COR-L47 (cell line): ENCODE results near the gene GSE1.

Source experiments
- DNase-seq: peaks from one replicate; lab custom pipeline; 2025; lab: John Stamatoyannopoulos, UW

GSE1 gene

DNA sequence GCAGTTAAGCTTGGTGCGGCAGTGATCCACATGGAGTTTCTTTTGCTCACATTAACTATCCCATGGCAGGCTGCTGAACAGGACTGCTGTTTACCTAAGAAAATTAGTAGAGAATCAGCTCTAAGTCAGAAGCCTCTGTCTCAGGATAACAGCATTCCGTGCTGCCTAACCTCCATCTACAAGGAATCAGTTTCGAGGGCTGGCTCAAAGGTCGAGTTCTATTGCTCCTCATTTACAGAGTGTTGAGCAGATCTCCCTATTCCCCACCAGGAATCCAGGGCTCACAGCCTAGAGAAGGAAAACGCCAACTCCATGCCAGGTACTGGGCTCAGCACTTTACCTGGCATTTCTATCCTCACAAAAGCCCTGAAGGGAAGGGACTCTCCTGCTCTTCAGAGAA lies 65.7 kb downstream of the GSE1 start:
- DNase-seq, result no peak

DNA sequence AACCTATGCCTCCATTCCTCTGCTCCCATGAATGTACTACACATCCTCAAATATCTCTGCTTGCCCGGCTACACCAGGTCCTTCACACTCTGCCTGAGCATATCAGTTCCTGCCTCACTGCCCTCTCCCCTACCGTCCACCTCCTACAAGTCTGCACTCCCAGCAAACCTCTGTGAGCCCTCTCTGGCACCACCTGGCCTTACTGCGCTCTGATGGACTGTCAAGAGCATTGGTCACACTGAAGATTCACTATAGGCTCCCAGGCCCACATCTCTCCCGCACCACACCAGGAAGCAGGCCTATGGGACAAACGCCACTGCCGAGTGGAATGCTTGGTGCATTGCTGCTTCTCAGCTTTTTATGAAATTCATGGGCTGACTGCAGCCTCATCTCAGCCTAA lies 66.7 kb downstream of the GSE1 start:
- no peak for DNase-seq

DNA sequence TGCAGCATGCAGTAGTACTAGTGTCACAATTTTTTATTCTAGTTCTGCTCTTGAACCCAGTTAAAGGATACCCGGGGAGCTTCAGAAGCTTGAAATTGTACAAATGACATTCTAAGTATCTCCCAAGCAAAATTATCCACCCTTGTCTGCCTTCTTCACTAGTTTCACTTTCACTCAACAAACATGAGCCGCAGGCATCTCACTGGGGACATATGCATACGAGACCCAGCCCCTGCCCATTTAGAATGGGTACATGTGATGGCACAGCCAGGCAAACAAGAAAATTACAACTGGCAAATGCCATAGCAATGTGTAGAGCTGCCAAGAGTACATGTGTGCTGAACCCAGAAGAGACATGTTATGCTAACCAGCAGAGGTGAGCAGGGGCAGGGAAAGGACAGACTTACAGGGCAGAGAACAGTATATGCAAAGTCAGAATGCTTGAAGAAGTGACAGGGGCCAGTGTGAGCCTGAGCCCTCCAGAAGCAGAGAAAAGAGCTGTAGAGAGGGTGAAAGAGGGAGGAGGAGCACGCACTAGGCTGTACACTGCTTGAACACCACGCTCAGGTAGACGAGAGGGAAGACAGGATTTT lies 67.3 kb downstream of the GSE1 start:
- no peak for DNase-seq

DNA sequence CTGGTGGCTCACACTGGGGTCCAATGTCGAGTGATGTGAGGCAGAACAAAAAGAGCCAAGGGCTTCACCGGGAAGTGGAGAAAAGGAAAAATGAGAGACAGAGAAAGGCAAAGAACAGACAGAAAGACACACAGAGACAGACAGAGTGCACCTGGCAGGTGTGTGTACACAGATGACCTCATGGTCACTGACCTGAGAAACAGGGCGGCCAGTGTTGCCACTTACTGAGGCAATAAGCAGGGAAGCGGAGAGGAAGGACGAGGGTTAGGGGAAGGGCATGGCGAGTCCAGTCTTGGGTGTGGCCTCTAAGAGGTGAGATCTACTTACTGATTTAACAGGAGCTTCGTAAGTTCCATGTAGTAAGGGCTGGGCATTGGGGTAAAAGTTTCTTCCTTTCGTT lies 68.1 kb downstream of the GSE1 start:
- no peak for DNase-seq

DNA sequence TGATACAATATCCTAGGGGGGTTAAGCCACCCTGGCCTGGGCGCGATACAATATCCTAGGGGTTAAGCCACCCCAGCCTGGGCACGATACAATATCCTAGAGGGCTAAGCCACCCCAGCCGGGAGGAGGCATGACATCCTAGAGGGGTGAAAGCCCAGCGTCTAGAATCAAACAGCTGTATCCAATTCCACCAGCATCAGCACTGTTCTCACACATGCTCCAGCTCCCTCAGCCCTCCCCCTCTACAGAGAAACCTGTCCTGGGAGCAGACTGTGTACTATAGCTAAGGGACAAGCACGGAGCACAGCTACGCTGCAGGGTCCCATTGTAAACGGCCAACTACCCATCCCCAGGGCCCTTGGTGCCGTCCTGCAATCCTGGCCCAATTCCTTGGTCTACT lies 69.4 kb downstream of the GSE1 start:
- no peak for DNase-seq

DNA sequence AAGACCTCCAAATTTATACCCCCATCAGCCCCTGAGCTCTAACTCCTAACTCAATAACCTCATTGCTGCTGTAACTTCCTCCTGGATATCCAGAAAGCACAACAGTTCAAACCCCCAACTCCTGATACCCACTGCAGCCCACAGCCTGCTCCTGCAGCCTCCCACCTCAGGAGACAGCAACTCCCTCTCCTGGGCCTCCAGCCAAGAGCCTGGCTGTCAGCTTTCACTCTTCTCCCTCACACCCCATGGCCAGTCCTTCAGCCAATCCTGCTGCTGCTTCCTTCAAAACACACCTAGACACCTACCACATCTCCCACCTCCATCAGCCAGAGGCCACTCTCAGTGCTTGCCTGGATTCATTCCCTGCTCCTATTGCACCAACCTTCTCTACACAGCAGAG lies 70.2 kb downstream of the GSE1 start:
- DNase-seq, result peak; percentile 62

DNA sequence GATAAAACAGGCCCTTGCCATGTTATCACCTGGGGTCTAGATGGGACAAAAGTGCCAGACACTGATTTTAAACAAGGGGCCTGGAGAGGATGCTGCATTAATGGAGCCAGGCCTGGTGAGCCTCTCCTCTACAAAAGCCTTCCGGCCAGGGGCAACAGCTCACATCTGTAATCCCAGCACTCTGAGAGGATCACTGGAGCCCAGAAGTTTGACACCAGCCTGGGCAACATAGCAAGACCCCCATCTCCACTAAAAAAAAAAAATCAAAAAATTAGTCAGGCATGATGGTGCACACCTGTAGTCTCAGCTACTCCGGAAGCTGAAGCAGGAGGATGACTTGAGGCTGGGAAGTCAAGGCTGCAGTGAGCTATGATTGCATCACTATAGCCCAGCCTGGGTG lies 72.1 kb downstream of the GSE1 start:
- no peak for DNase-seq

GRCh38 chr16:85686912-85687591 lies 73.9 kb downstream of the GSE1 start:
- DNase-seq, result peak; percentile 26

DNA sequence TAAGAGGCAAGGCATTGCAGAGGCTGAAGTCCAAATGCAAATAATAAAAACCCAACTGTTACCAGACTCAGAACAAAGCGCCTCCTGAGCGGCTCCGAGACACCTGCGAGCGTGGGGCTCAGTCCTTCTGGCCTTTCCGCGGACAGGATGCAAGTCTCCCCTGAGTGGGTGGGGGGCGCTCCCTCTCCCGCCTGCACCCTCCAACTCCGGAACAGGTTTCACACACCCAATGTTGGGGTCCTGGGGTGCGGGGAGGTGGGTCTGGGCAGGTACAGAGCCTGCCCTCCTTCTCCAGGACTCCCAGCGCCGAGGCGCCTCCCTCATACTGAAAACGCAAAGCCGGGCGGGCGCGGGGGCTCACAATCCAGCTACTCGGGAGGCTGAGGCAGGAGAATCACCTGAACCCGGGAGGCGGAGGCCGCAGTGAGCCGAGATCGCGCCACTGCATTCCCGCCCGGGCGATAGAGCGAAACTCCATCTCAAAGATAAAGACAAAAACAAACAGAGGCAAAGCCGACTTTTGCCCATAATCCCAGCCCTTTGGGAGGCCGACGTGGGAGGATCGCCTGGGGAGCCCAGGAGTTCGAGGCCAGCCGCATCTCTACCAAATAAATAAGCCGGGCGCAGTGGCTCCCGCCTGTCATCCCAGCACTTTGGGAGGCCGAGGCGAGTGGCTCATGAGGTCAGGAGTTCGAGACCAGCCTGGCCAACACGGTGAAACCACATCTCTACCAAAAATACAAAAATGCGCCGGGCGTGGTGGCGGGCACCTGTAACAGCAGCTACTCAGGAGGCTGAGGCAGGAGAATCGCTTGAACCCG lies 74.7 kb downstream of the GSE1 start:
- peak; percentile 13 for DNase-seq

DNA sequence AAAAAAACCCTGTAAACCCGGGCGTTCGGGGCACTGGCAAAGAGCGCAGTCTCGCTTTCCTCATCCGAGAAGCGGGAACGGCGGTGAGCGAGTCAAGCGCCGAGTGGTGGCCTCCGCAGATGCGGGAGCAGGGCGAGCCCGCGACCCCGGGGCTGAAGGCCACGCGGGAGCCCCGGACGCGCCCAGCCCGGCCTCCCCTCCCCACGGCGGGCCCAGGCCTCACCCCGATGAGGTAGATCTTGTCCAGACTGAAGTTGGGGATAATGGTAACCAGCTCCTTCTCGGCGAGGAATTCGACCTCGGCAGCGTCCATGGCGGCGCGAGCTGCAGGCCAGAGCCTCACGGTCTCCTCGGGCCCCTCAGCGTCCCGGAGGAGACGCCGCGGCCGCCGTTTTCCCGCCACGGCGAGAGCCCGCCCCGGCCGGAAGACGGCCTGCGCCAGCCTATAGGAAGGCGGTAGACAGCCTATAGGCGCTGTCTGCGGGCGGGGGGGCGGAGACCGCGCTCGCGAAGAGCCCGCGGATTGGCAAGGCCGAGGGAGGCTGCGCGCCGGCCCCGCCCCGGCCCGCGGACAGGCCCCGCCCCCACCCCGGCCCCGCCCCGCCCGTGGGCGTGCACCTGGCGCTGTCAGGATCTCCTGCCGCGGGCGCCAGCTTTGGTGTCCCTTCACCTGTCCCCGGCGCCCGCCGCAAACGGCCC lies 75.6 kb downstream of the GSE1 start, which contains the start of gene GINS2:
Gene GINS2 (minus strand): TSS at position 369 of the 699 bp plus-strand sequence. CDS start 56 bp downstream, at position 313.
- DNase-seq, result peak; percentile 93

GRCh38 chr16:85689285-85689949 lies 76.3 kb downstream of the GSE1 start:
- DNase-seq, result peak; percentile 79

DNA sequence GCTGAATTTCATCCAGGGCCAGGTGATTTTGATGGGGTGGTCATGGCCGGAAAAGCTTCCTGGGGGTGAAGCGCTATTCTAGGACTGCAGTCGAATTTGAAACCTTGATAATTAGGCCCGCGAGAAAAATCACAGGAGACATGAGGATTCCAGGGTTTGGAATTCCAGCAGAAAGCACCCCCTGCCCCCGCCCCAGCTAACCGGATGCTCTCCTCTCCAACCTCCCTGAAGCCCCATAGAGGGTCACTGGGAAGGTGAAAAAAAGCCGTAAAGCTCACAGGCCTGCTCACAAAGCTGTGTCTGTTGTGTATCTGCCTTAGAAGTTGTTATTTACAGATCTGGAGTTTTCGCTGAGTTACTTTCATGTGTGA lies 76.8 kb downstream of the GSE1 start:
- DNase-seq, result no peak

GRCh38 chr16:85690469-85691064 lies 77.4 kb downstream of the GSE1 start:
- DNase-seq, result peak; percentile 30

- DNase-seq, result no peak
These were observed 82.3 kb downstream of the GSE1 start for GRCh38 chr16:85695196-85696128.

DNA sequence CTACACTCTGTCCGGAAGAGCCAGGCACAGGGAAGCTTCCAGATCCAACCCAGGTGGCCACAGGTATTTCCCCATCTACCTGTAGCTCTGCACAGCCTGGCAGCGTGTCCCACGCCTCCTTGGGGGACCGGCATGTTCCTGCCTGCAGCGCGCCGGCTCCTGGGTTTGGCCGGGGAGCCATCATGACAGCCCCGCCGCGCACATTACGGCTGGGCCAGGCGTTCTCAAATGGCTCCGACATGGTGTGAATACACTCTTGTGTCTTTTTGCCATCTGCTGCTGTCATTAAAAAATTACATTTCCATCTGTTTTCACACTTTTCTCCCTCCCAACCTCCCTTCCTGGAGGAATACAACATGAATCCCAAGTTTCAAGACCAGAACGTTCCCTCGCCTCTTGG lies 83.7 kb downstream of the GSE1 start:
- DNase-seq, result no peak

DNA sequence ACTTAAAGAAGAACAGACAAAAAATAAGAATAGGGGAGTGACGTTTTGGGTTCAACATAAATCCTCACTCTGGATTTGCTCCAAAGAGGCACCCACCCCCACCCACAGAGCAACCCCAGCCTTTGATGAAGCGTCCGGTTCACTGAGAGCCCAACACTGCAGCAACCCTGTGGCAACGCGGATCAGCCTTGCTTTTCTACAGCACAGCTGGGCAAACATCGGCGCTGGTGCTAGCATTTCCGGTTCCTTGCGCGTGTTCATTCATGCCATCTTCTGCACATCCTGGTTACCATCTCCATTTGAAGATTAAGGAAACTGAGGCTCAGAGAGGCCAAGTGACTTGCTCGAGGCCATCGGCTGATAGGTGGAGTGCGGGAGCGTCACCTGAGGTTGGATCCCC lies 84.3 kb downstream of the GSE1 start:
- DNase-seq, result peak; percentile 51

- DNase-seq, result no peak
These were observed 85.4 kb downstream of the GSE1 start for GRCh38 chr16:85698459-85698891.

DNA sequence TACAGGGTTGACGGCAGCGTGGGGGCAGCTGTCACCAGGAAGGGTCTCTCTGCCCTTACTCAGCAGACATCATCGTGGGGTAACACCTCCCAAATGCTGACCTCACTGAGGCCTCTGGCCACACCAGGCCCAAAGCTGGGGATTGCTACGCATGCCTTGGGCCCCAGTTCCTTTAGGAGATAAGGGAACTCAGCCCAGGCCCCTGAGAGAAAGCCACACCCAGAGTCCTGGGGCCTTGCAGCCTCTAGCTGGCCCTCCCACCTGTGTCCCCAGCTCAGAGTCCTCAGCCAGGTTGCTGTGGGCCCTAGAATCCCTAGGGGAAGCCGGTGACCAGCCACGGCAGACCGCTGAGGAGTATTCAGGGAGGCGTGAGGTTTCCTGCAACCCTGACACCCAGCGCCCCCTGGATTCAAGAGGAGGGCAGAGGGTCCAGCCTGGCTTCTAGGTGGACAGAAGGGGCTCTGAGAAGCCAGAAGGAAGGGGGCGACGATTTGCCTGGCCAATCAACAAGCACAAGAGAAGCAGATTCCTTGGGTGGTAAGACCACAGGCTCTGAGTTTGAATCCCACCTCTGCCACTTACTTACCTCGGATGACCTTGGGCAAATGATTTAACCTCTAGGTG lies 85.9 kb downstream of the GSE1 start:
- no peak for DNase-seq

DNA sequence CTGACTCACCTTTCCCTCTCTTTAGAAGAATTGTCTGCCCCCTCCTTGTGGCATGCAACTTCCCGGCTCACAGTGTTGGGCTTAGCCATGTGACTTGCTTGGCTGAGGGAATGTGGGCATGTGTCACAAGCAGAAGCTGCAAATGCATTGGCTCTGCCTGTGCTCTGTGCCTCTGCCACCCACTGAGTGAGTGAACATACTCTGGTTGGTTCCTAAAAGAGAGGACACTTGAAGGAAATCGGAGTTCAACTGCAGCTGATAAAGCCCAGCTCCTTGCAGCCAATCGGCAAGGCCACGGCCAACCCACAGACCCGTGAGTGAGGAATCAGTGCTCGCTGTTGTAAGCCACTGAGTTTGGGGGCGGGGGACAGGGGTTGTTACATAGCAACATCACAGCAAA lies 86.5 kb downstream of the GSE1 start:
- no peak for DNase-seq

DNA sequence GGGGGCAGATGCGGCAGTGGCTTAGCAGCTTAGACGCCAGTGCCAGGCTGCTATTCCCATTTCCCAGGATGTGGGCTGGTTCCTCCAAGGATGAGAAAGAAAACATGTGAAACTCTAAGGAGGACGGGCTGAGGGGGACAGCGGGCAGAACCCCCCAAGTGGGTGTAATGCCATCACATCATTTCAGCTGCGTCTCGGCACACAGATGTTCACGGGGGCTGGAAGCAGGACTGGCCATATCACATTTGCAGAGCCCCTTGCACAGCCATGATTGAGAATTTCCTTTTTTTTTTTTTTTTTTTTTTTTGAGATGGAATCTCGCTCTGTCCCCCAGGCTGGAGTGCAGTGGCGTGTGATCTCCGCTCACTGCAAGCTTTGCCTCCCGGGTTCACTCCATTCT lies 90.9 kb downstream of the GSE1 start:
- no peak for DNase-seq
